Bronchus fibroblast of lung (primary cell): ENCODE data around the gene PLA2G10. TPM values are rescaled to one million over a fixed set of nuclear protein-coding genes. Genes with fewer than 3 reads are reported as not detected.

ENCODE experiments used
- total RNA-seq: library from RNA; depleted of rRNA; stranded (reverse); fragments of >200 nt; gene quantifications from 2 replicates; pipeline ENCODE4 v1.2.3, GENCODE V29; 2015

The PLA2G10 gene
- not detected in 2 replicates for total RNA-seq

GRCh38 chr16:14694129-14694528, at the start of gene PLA2G10:
Gene PLA2G10 (minus strand): TSS chr16:14694308. CDS start chr16:14694229, 79 bp downstream.

GRCh38 chr16:14742273-14743128, 48.4 kb upstream of the PLA2G10 start, which contains the start of gene NPIPA2:
Gene NPIPA2 (plus strand): TSS chr16:14742533. CDS start chr16:14748066, 5,533 bp downstream.

GRCh38 chr16:14703156-14704011, 9.3 kb upstream of the PLA2G10 start, which contains the start of gene NPIPA3:
Gene NPIPA3 (plus strand): TSS chr16:14703411. CDS start chr16:14708944, 5,533 bp downstream.

GRCh38 chr16:14632693-14633569, 61.2 kb downstream of the PLA2G10 start, which contains the start of gene BFAR:
Gene BFAR (plus strand): TSS chr16:14632951. CDS start chr16:14644347, 11,396 bp downstream.

GRCh38 chr16:14629919-14630619, 64.0 kb downstream of the PLA2G10 start, which contains the start of gene PARN:
Gene PARN (minus strand): TSS chr16:14630260. CDS start chr16:14630125, 135 bp downstream.

Other genes with a start within 250 kb of the PLA2G10 start
- gene PARN, start 64.0 kb downstream of the PLA2G10 start, total RNA-seq, result 19.3 and 24.0 TPM in 2 replicates
- gene BFAR, start 61.4 kb downstream of the PLA2G10 start, total RNA-seq, result 43.4 and 57.1 TPM in 2 replicates
- 0.15 and 0.34 TPM in 2 replicates for gene NPIPA3, start 9.1 kb upstream of the PLA2G10 start, total RNA-seq
- gene NPIPA2, start 48.2 kb upstream of the PLA2G10 start, total RNA-seq, result 0.15 and 0.34 TPM in 2 replicates
- gene NOMO1, start 139.4 kb upstream of the PLA2G10 start, total RNA-seq, result 47.1 and 56.9 TPM in 2 replicates
- gene NPIPA1, start 243.1 kb upstream of the PLA2G10 start, total RNA-seq, result 16.4 and 25.9 TPM in 2 replicates